IMR-90 (cell line): ENCODE measurements around the gene UPP2. TPM values are rescaled to one million over a fixed set of nuclear protein-coding genes. Genes with fewer than 3 reads are reported as not detected.

ENCODE experiments used
- ATAC-seq: fragments of 200-7000 bp; cut with Tn5 transposase; 2 replicates; pipeline ENCODE4 v1.9.1; 2020; ENCODE audit warnings: low read depth, mild to moderate bottlenecking, moderate library complexity
- BruUV-seq: library from RNA; stranded (reverse); fragments of 400-500 nt; replicated peaks from 2 replicates; lab custom pipeline; 2021; lab: Mats Ljungman, UMichigan
- CTCF ChIA-PET: fragments of 300-600 bp; formaldehyde crosslinking; extraction: SDS; loops from one replicate; lab custom pipeline; 2021; ENCODE audit warnings: antibody characterized with exemption; lab: Yijun Ruan, JAX
- POLR2A ChIA-PET: fragments of 300-600 bp; sonication (Branson Sonifier 250); formaldehyde crosslinking; loops from one replicate; lab custom pipeline; 2022; ENCODE audit warnings: antibody characterized with exemption; ENCODE audit not compliant: unreplicated experiment; lab: Charles Lee
- DNase-seq: peaks from one replicate; pipeline ENCODE4 v3.0.0; 2013
- H2AFZ ChIP-seq: replicated peaks from 2 replicates; pipeline ENCODE3; 2013; ENCODE audit warnings: low read length, mild to moderate bottlenecking; ENCODE audit not compliant: poor library complexity
- H2AK5ac ChIP-seq: 2 replicates; pipeline ENCODE4 v1.6.1; 2013; ENCODE audit warnings: low read depth, low read length, inconsistent platforms
- H2AK9ac ChIP-seq: replicated peaks from 2 replicates; pipeline ENCODE3; 2013; ENCODE audit warnings: mild to moderate bottlenecking, low read depth, low read length, moderate library complexity; ENCODE audit not compliant: poor library complexity
- H2BK120ac ChIP-seq: 2 replicates; pipeline ENCODE4 v1.6.1; 2013; ENCODE audit warnings: low read depth, low read length, inconsistent platforms
- H2BK15ac ChIP-seq: 3 replicates; pipeline ENCODE4 v1.6.1; 2013; ENCODE audit warnings: low read depth, low read length, inconsistent platforms
- H2BK20ac ChIP-seq: 2 replicates; pipeline ENCODE4 v1.6.1; 2013; ENCODE audit warnings: low read depth, mild to moderate bottlenecking, inconsistent platforms, low read length, moderate library complexity
- H2BK5ac ChIP-seq: 2 replicates; pipeline ENCODE4 v1.6.1; 2013; ENCODE audit warnings: mild to moderate bottlenecking, low read depth, low read length, inconsistent platforms; ENCODE audit not compliant: poor library complexity, severe bottlenecking
- H3K14ac ChIP-seq: replicated peaks from 2 replicates; pipeline ENCODE4 v1.6.1; 2013; ENCODE audit warnings: low read depth, low read length, inconsistent platforms
- H3K18ac ChIP-seq: 2 replicates; pipeline ENCODE4 v1.6.1; 2013; ENCODE audit warnings: low read depth, low read length, control low read depth
- H3K23ac ChIP-seq: 2 replicates; pipeline ENCODE4 v1.6.1; 2013; ENCODE audit warnings: low read depth, low read length, inconsistent platforms
- H3K27ac ChIP-seq: 2 replicates; pipeline ENCODE4 v1.5.1; 2013; ENCODE audit warnings: mild to moderate bottlenecking, control low read depth, low read length; ENCODE audit not compliant: insufficient read depth
- H3K27me3 ChIP-seq: 2 replicates; pipeline ENCODE4 v1.6.1; 2013; ENCODE audit warnings: low read length; ENCODE audit not compliant: control insufficient read depth, insufficient read depth
- H3K36me3 ChIP-seq: 2 replicates; pipeline ENCODE4 v1.6.1; 2013; ENCODE audit warnings: low read length, mixed read lengths; ENCODE audit not compliant: control insufficient read depth, insufficient read depth
- H3K4ac ChIP-seq: 2 replicates; pipeline ENCODE4 v1.6.1; 2013; ENCODE audit warnings: low read depth, low read length, inconsistent platforms
- H3K4me1 ChIP-seq: 2 replicates; pipeline ENCODE4 v1.6.1; 2013; ENCODE audit warnings: low read length, mixed read lengths; ENCODE audit not compliant: control insufficient read depth, insufficient read depth
- H3K4me2 ChIP-seq: 2 replicates; pipeline ENCODE4 v1.6.1; 2013; ENCODE audit warnings: low read depth, mild to moderate bottlenecking, control low read depth, low read length, moderate library complexity
- H3K4me3 ChIP-seq: 2 replicates; pipeline ENCODE4 v1.5.1; 2013; ENCODE audit warnings: low read depth, mild to moderate bottlenecking, control low read depth, low read length, moderate library complexity; ENCODE audit not compliant: insufficient read depth
- H3K56ac ChIP-seq: 2 replicates; pipeline ENCODE4 v1.6.1; 2013; ENCODE audit warnings: low read length, inconsistent platforms; ENCODE audit not compliant: insufficient read depth; ENCODE audit errors: extremely low read depth
- H3K79me1 ChIP-seq, 2 experiments: 2 replicates each; pipeline ENCODE4 v1.6.1; 2013; ENCODE audit warnings: low read length in 2 of 2, inconsistent platforms in 1 of 2, low read depth in 1 of 2
- H3K9ac ChIP-seq: 2 replicates; pipeline ENCODE4 v1.6.1; 2013; ENCODE audit warnings: low read depth, low read length, control low read depth
- H3K9me1 ChIP-seq: 2 replicates; pipeline ENCODE4 v1.6.1; 2013; ENCODE audit warnings: low read length, inconsistent platforms; ENCODE audit not compliant: insufficient read depth
- H3K9me3 ChIP-seq: 2 replicates; pipeline ENCODE4 v1.6.1; 2013; ENCODE audit warnings: low read length; ENCODE audit not compliant: control insufficient read depth, insufficient read depth
- H4K20me1 ChIP-seq: 2 replicates; pipeline ENCODE4 v1.6.1; 2013; ENCODE audit warnings: low read length, inconsistent platforms; ENCODE audit not compliant: insufficient read depth
- H4K5ac ChIP-seq: 2 replicates; pipeline ENCODE4 v1.6.1; 2013; ENCODE audit warnings: mild to moderate bottlenecking, low read depth, low read length, control low read depth
- H4K8ac ChIP-seq, 2 experiments: 2 replicates each; pipeline ENCODE4 v1.6.1; 2013; ENCODE audit warnings: low read depth in 2 of 2, low read length in 2 of 2, control low read depth in 1 of 2, inconsistent platforms in 1 of 2
- H4K91ac ChIP-seq: 2 replicates; pipeline ENCODE4 v1.6.1; 2013; ENCODE audit warnings: low read depth, low read length, inconsistent platforms; ENCODE audit not compliant: insufficient read depth
- BHLHE40 ChIP-seq: fragments of 150-350 bp; IDR thresholded peaks from 2 replicates; pipeline ENCODE4 v1.6.1; 2016; ENCODE audit warnings: mild to moderate bottlenecking, low read depth, low read length
- CEBPB ChIP-seq: IDR thresholded peaks from 2 replicates; pipeline ENCODE4 v1.6.1; 2012; ENCODE audit warnings: low read depth, low read length, improper control_type of control experiment
- CHD1 ChIP-seq: IDR thresholded peaks from 2 replicates; pipeline ENCODE4 v1.6.1; 2012; ENCODE audit warnings: low read depth, low read length, improper control_type of control experiment
- CTCF ChIP-seq: conservative IDR thresholded peaks from 2 replicates; pipeline ENCODE4 v1.5.1; 2012; ENCODE audit warnings: mild to moderate bottlenecking, low read depth, low read length, improper control_type of control experiment
- FOS ChIP-seq: fragments of 150-350 bp; IDR thresholded peaks from 2 replicates; pipeline ENCODE4 v1.6.1; 2016; ENCODE audit warnings: low read depth, low read length
- MAFK ChIP-seq: IDR thresholded peaks from 2 replicates; pipeline ENCODE4 v1.6.1; 2012; ENCODE audit warnings: low read depth, low read length, improper control_type of control experiment
- MAZ ChIP-seq: IDR thresholded peaks from 2 replicates; pipeline ENCODE4 v1.6.1; 2012; ENCODE audit warnings: low read depth, mild to moderate bottlenecking, low read length, improper control_type of control experiment, moderate library complexity, borderline replicate concordance
- MXI1 ChIP-seq: IDR thresholded peaks from 2 replicates; pipeline ENCODE4 v1.6.1; 2012; ENCODE audit warnings: low read depth, mild to moderate bottlenecking, low read length, moderate library complexity, borderline replicate concordance
- NFE2L2 ChIP-seq: fragments of 150-350 bp; IDR thresholded peaks from 2 replicates; pipeline ENCODE4 v1.6.1; 2016; ENCODE audit warnings: low read depth, mild to moderate bottlenecking, low read length
- POLR2A ChIP-seq: IDR thresholded peaks from 2 replicates; pipeline ENCODE4 v1.6.1; 2012; ENCODE audit warnings: mild to moderate bottlenecking, low read depth, low read length
- RAD21 ChIP-seq: IDR thresholded peaks from 2 replicates; pipeline ENCODE4 v1.6.1; 2012; ENCODE audit warnings: low read length, improper control_type of control experiment
- RCOR1 ChIP-seq: IDR thresholded peaks from 2 replicates; pipeline ENCODE4 v1.6.1; 2012; ENCODE audit warnings: mild to moderate bottlenecking, low read length, improper control_type of control experiment; ENCODE audit not compliant: insufficient replicate concordance
- RFX5 ChIP-seq: IDR thresholded peaks from 2 replicates; pipeline ENCODE4 v1.8.0; 2012; ENCODE audit warnings: low read depth, mild to moderate bottlenecking, low read length, moderate library complexity
- SMC3 ChIP-seq: fragments of 150-350 bp; IDR thresholded peaks from 2 replicates; pipeline ENCODE4 v1.6.1; 2016; ENCODE audit warnings: low read depth, mild to moderate bottlenecking, antibody characterized with exemption, low read length, moderate library complexity
- WGBS, 2 experiments: methylation state at CpG; one replicate each; pipeline versions ENCODE4 v1.1.5 to v1.1.7; 2013; ENCODE audit warnings: missing lambda C conversion rate in 2 of 2; ENCODE audit not compliant: insufficient read length in 1 of 2; ENCODE audit errors: extremely low coverage in 2 of 2; 5-methylcytosine and 5-hydroxymethylcytosine counted together
- dilution Hi-C: fragments of 300-500 bp; cut with HindIII; formaldehyde crosslinking; loops from one replicate; pipeline ENCODE4 v1.14.3; 2018; ENCODE audit warnings: low sequenced_read_pairs; ENCODE audit not compliant: unreplicated experiment
- in situ Hi-C: fragments of 300-500 bp; cut with MboI; formaldehyde crosslinking; loops from 3 replicates; pipeline ENCODE4 v1.14.3; 2019; ENCODE audit warnings: low sequenced_read_pairs, inconsistent platforms, mixed read lengths
- intact Hi-C: fragments of 100-400 bp; cut with micrococcal nuclease; formaldehyde crosslinking; loops from 2 replicates; pipeline ENCODE4 v1.10.0; 2022
- polyA plus RNA-seq, 3 experiments: library from polyadenylated mRNA; depleted of rRNA; stranded (reverse); fragments of >200 nt; gene quantifications; 2 replicates each; pipeline ENCODE4 v1.2.3, GENCODE V29; 2012; ENCODE audit warnings: low replicate concordance in 1 of 3
- total RNA-seq: library from RNA; depleted of rRNA; stranded (reverse); fragments of >200 nt; gene quantifications from 2 replicates; pipeline ENCODE4 v1.2.3, GENCODE V29; 2012
- TF ChIP-seq, protein P1 (sequence below): fragments of 150-350 bp; IDR thresholded peaks from 2 replicates; pipeline ENCODE4 v1.6.1; 2016; ENCODE audit warnings: low read depth, mild to moderate bottlenecking, low read length, moderate library complexity, borderline replicate concordance

The UPP2 gene
- total and polyA plus RNA-seq, 2 of the 4 experiments (the other 2 are of a cell fraction) = not detected

DNA sequence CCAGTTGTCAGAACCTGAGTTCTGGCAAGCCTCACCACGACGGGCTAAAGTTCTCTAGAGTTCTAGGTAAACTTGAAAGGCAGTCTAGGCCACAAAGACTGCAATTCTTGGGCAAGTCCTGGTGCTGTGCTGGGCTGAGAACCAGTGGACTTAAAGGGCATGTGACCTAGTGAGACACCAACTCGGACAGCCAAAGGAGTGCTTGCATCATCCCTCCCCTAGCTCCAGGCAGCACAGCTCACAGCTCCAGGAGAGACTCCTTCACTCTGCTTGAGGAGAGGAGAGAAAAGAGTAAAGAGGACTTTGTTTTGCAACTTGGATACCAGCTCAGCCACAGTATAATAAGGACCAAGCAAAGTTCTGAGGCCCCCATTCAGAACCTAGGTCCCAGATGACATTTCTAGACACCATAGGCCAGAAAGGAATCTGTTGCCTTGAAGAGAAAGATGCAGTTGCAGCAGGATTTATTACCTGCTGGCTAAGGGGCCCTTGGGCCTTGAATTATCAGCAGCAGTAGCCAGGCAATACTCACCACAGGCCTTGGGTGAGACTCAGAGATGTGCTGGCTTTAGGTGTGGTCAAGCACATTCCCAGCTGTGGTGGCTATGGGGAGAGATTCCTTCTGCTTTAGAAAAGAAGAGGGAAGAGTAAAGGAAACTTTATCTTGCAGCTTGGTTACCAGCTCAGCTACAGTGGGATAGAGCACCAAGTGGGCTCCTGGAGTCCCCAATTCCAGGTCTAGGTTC lies 51.8 kb downstream of the UPP2 start:
- Histone ChIP-seq H3K79me1 (no peaks in the 10 kb centered on the region), H4K8ac (no peak overlapping the region), H2BK120ac (no peak overlapping the region), H4K91ac (no peak overlapping the region), H3K4ac (no peak overlapping the region), H3K14ac (no peak overlapping the region), H2BK20ac (no peak overlapping the region), H3K9me1 (no peaks in the 10 kb centered on the region), H3K27ac (no peak overlapping the region), H3K4me2 (no peak overlapping the region), H2AK9ac (no peak overlapping the region), H3K4me3 (no peak overlapping the region), H3K23ac (no peak overlapping the region), H3K36me3 (no peaks in the 10 kb centered on the region), H2BK15ac (no peak overlapping the region), H3K9ac (no peak overlapping the region), H3K56ac (no peak overlapping the region), H4K20me1 (no peaks in the 10 kb centered on the region), H3K27me3 (no peaks in the 10 kb centered on the region), H2AK5ac (no peak overlapping the region), H3K9me3 (no peaks in the 10 kb centered on the region), H4K5ac (no peak overlapping the region), H2BK5ac (no peak overlapping the region), H3K4me1 (no peaks in the 10 kb centered on the region), H3K18ac (no peak overlapping the region), H2AFZ (no peak overlapping the region)
- TF ChIP-seq CTCF = no peak
- no peak for TF ChIP-seq BHLHE40
- no peak for TF ChIP-seq MAFK
- TF ChIP-seq RCOR1 = no peak
- TF ChIP-seq, protein P1, sequence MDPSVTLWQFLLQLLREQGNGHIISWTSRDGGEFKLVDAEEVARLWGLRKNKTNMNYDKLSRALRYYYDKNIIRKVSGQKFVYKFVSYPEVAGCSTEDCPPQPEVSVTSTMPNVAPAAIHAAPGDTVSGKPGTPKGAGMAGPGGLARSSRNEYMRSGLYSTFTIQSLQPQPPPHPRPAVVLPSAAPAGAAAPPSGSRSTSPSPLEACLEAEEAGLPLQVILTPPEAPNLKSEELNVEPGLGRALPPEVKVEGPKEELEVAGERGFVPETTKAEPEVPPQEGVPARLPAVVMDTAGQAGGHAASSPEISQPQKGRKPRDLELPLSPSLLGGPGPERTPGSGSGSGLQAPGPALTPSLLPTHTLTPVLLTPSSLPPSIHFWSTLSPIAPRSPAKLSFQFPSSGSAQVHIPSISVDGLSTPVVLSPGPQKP = no peak
- no peak for TF ChIP-seq SMC3
- no peak for TF ChIP-seq MAZ
- TF ChIP-seq POLR2A = no peak
- TF ChIP-seq NFE2L2 = no peak
- no peak for TF ChIP-seq CHD1
- TF ChIP-seq RFX5 = no peak
- no peak for TF ChIP-seq CEBPB
- TF ChIP-seq RAD21 = no peak
- no peak for TF ChIP-seq FOS
- TF ChIP-seq MXI1 = no peak
- ChIA-PET CTCF (no interaction called here), POLR2A (no interaction called here)
- no CpG with 5 or more reads among the region's 3 CpGs for WGBS, 2 experiments
- ATAC-seq (no peak), DNase-seq (no peak)
- dilution Hi-C loops (no loop called here), intact Hi-C loops (no loop called here), in situ Hi-C loops (no loop called here)
- BruUV-seq = no TSS peak
